Measurements from ENCODE around the gene TMUB2.
"Not testable (repeated sequence)": the region's sequence is repeated elsewhere in the genome, so short reads cannot be mapped to it uniquely, and the experiment has no call there.

Gene TMUB2

DNA sequence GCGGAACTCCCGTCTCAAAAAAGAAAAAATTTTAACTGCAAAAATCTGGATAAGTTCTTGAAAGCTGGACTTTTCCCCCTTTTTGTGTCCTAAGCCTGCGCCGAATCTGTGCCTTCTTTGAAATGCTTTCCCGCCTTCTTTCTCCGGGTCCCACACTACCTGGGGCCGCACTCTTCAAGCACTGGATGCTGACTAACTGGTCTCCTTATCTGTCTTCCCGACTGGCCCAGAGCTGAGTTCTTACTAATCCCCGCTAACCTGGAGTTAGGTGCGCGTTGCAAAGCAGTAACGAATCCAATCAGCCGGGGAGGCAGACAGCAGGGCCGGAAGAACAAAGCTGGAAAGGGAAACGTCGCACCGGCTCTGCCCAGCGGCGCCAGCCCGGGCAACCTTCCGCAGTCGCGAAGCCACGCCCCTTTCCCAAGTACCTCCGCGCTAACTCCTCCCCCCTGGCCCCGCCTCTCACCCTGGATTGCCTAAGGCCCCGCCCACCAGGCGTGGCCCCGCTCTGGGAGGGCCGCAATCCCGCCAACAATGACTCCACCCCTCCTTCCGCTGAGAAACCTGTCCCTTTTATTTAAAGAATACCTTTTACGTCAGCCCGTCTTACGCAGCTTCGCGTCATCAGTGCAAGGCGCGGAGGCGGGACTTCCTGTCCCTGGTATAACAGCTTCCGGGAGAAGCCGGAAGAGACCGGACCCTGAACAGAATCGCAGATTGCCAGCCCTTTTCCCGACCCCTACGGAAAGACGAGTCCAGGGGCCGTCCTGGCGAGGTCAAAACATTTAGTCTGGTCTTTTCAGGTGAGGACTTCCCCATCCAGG, at the start of gene TMUB2:
TMUB2 (plus strand) TSS at position 666 of the 824 bp plus-strand sequence. CDS start 737 bp downstream, outside the sequence.
- DNase-seq = peak; percentile 100

DNA sequence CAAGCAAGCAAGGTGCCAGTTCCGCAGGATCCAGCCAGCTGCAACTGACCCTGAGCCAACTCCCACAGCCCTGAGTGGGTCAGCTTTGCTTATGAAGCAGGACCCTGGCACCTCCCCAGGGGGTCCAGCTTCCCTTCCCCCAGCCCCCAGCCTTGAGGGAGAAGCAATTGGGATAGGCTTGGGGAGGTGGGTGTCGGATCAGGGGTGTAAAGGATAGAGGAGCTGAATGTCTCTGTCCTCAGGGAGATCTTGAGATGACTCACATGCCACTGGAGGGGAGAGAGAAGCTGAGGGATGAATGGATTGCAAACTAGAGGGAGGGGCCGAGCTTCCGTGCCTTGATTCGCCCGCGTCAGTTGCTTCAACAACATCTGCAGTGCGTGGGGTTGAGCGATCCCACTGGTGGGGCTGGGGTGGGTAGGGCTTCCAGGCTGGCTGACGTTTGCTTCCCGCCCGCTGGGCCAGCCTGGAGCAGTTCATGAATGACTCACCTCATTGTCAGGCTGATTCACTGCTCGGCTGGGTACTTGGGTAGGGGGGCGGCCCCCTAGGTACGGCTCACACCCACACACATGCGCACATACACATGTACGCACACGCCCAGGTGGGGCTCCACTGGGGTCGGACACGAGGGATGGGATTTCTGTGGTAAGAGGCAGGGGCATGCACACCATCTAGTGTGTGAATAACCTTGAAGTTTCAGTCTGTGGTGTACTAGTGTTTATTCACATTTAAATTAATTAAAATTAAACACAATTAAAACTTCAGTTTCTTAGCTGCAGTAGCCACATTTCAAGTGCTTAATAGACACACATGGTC, 48.7 kb upstream of the TMUB2 start:
- peak; percentile 69 for DNase-seq

DNA sequence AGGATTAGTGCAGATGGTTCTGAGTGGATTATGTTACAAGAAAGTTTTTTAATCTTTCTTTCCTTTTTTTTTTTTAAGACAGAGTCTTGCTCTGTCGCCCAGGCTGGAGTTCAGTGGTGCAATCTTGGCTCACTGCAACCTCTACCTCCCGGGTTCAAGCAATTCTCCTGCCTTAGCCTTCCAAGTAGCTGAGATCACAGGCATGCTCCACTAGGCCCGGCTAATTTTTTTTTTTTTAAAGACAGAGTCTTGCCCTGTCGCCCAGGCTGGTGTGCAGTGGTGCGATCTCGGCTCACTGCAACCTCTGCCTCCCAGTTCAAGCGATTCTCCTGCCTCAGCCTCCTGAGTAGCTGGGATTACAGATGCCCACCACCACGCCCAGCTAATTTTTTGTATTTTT, 42.9 kb upstream of the TMUB2 start:
- DNase-seq = not testable (repeated sequence)

DNA sequence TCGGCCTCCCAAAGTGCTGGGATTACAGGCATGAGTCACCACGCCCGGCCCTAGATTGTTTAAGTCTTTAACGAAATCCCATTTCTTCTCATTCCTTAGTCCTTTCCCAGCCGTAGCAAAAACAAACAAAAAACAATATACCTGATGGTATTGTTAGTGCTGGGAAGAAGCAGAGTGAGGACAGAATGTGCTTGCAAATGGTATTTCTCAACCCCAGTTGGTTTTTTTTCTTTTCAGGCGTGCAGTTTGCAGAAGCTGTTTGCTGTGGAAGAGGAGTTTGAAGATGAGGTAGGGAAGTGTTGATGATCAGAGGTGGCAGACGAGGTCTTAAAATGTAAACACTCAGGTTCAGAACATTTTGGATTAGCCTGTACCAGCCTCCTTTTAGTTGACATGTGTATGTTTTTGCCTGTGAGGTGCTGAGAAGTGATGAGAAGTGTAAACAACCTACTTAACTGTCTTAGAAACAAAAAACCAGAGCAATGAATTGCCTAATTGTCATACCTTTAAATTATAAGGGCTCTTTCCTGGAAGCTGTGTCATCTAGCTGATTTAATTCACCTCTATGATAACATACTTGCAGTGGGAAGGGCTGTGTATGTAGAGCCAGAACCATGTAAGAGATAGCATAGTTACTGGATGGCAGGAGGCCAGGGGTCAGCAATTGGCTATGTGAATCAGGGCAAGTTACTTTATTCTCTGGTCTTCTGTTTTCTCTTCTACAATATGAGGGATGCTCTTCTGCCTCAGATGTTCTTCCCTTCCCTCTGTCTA, 41.6 kb upstream of the TMUB2 start:
- no peak for DNase-seq

DNA sequence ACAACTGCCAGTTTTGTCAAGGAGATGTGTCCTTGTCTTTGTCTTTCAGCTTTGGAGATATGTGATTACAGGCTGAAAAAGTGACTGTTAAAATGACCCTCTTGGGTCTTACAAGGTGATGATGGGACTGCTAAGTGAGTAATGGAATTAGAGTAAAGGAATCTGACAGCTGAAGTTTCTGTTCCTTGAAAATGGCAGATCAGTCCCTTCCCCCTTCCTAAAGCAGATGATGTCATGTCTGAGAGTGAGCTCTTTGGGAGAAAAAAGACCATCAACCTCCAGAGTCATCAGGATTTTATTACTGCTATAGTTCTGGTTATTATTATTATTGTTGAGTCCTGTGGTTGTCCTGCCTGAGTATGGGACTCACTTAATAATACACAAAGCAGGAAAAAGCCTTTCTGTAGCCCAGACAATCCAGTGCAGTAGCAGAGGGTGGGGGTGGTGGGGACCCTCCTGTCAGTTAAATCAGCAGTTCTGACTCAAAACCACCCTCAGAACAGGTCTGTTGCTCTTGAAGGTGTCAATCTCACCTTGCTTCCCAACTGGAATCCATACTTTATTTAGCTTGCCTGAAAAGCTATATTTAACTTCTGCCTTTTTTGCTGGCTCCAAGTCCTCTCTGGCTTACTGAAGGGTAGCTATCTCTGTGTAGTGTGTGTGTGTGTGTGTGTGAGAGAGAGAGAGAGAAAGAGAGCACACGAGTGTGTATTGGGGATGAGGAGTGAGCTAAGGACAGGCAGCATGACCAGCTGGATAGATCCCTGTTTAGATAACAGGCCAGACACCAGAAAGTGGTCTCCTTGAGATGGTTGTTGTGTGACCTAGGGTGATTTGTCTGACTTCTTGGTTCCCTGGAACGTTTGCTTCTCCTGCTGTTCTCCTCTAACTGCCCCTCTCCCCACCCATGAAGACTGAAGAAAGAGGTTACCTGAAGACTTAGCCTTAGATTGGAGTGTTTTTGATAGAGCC, 40.1 kb upstream of the TMUB2 start:
- DNase-seq = no peak

DNA sequence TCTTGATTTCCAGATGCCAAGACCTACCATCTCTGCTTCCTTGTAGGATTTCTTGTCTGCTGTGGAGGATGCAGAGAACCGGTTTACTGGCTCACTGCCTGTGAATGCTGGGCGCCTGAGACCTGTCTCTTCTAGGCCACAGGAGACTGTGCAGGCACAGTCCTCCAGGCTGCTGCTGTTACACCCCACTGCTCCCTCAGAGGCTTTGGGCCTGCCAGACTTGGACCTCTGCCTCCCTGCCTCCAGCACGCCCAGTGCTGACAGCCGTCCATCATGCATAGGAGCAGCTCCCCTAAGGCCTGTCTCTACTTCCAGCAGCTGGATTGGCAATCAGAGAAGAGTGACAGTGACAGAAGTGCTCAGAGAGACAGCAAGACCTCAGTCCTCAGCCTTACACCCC, 39.0 kb upstream of the TMUB2 start:
- no peak for DNase-seq

DNA sequence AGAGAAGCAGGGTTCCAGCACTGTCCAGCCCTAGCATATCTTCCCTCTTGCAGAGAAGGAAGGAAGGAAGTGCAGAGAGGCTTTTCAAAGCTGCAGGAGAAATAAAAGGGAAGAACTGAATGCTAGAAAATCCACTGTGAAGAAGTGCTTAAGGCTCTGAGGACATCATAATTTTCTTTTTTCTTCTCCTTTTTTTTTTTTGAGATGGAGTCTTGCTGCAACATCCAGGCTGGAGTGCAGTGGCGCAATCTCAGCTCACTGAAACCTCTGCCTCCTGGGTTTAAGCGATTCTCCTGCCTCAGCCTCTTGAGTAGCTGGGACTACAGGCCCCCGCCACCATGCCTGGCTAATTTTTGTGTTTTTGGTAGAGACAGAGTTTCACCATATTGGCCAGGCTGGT, 37.7 kb upstream of the TMUB2 start:
- DNase-seq = not testable (repeated sequence)

DNA sequence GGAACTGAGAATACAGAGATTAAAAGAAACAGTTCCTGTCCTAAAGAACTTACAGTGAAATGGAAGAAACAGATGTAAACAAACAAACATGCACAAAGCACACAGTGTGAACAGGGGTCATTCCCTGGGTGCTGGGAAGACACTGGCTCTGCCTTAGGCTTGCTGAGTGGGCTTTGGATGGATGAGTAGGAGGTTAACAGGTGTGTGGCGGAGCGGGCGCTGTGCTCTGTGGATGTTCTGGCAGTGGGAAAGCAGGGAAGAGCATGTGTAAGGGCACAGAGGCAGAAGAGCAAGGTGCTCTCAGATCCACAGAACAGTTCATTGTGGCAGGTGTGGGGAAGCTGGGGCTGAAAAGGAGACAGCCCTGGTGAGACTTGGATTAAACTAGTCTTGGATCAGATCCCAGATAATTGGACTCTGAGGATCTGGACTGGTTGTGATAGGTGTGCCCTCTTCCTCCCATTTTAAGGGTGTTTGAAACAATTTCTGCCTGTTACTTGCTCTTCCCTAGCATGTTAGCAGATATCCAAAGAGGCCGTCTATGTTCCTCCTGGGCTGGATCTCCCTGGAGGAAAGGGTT, 36.9 kb upstream of the TMUB2 start:
- DNase-seq = no peak

DNA sequence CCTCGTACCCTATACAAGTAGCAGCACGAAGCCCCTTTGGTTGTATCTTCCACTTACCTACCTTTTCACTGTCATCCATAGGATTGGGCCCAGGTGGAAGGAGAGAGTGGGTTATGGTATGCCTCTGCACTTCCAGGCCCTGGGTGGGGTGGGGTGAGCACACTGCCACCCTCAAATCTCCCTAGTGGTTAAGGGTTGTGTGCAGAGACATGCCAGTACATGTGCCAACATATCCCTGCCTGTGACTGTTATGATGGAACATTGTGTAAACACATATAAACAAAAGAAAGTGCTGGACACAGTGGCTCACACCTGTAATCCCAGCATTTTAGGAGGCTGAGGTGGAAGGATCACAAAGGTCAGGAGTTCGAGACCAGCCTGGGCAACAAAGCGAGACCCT, 33.9 kb upstream of the TMUB2 start:
- no peak for DNase-seq

DNA sequence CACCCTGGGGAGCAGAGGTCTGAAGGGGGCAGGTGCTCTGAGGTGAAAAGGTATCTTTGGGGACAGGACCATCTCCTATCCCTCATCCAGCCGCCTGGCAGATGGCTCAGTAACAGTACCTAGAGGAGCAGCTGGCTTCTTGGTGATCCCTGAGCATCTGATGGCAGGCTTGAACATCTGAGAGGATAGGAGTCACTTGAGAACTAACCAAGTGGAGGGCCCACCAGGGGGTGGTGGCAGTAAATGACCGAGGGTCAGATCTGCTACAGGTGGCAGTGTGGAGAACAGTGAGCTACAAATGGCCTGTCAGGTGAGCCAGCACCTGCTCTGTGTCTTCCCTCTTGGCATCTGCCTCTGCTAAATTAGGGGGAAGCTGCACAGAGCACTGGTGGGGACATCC, 31.3 kb upstream of the TMUB2 start:
- DNase-seq = no peak

DNA sequence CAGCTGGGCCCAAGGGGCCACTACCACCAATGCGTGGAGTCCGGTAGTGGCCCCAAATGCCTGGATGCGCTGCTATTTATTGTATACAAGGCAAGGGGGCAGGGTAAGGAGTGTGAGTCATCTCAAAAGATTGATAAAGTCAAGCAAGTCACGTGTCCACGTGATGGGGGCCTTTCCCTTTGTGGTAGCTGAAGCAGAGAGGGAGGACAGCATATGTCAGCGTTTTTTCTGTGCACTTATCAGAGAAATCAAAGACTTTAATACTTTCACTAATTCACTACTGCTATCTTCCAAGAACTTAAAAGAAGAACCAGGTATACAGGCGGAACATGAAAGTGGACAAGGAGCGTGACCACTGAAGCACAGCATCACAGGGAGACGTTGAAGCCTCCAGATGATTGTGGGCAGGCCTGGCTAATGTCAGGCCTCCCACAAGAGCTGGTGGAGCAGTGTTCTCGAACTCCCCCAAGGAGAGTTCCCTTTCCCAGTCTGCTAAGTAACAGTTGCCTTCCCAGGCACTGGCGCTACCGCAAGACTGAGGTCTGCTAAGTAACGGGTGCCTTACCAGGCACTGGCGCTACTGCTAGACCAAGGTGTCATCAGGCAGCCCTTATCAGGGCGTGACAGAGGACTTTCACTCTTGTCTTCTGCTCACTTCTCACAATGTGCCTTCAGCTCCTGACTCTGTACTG, 27.1 kb upstream of the TMUB2 start:
- peak; percentile 85 for DNase-seq

DNA sequence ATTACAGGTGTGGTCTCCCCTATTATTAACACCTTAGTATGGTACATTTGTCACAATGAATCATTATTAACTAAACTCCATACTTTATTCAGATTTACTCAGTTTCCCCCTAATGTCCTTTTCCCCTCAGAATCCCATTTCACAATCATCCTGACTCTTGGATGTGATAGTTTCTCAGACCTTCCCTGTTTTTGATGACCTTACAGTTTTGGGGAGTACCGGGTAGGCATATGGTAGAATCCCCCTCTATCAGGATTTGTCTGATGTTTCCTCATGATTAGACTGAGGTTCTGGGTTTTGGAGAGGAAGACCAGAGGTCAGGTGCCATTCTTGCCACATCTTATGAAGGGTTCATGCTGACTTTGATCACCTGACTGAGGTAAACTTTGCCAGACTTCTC, 22.3 kb upstream of the TMUB2 start:
- DNase-seq = no peak

DNA sequence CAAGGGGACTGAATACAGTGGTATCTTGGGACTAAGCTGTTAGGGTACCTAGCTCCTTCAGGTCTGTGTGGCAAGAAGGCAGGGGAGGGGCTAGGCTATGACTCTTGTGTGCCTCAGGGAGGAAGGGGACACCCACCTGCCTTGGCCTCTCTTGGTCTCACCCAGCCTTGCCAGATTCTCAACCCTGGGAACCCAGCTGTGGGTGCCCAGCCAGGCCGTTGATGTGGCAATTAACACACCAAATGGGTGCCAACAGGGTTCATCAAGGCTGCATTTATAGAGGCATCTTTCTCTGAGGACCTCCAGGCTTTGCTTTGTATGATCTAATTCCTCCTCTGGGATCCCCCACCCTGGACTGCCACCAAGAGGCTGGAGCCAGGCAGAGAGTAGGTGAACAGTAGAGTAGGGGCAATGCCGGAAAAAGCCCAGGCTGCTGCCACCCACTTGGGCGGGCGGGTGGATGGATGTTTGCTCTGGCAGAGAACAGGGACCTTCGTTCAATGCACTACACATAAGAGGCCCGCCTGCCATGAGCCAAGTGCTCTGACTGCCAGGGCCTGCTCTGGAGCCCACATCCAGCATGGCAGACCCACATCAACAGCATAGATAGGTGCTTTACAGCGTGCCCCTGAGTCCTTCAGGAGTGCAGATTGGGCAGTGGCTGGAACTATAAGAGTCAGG, 19.5 kb upstream of the TMUB2 start:
- DNase-seq = no peak

DNA sequence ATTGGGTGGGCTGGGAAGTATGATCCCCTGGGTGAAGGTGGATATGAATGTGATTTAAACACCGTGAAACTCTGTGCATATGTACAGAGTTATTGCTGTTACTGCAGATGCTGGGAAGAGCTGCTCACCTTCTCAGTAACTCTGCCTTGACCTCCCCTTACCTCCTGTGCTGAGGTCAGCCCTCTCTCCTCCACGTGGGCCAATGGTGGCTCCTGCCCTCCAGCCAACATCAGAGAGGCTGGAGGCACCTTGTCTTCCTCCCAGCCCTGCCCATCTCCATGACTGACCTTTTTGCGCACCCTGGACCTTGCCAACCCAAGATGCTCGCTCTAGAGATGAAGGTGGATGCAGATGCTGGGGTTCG, 16.7 kb upstream of the TMUB2 start:
- no peak for DNase-seq

DNA sequence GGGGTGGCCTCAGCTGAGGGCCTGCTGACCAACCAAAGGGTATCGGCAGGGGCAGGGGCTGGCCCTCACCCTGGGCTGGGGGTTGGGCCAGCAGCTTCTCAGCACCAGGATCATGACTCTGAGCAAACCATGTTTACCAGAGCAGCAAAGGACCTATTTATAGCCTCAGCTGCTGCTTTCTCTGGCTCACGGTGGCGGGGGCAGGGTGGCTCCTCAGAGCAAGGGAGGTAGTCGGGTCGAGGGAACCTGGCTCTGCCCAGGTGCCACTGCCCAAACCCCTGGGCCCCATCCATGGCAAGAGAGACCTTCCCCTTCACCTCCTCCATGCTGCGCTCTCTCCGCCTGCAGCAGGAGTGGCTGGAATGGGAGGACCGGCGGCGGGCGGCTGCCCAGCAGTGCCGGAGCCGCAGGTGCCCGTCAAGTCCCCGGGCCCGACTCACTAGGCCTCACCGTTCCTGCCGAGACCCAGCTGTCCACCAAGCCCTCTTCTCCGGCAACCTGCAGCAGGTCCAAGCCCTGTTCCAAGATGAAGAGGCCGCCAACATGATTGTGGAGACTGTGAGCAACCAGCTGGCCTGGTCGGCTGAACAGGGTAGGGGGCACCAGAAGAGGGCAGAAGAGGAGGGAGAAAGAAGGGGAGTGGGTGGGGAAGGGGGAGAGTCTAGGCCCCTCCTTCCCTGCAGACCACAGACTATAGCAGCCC, 16.1 kb upstream of the TMUB2 start, which contains the start of gene ASB16:
ASB16 (plus strand) TSS at position 206 of the 703 bp plus-strand sequence; CDS start at position 292, 86 bp downstream.
- no peak for DNase-seq

DNA sequence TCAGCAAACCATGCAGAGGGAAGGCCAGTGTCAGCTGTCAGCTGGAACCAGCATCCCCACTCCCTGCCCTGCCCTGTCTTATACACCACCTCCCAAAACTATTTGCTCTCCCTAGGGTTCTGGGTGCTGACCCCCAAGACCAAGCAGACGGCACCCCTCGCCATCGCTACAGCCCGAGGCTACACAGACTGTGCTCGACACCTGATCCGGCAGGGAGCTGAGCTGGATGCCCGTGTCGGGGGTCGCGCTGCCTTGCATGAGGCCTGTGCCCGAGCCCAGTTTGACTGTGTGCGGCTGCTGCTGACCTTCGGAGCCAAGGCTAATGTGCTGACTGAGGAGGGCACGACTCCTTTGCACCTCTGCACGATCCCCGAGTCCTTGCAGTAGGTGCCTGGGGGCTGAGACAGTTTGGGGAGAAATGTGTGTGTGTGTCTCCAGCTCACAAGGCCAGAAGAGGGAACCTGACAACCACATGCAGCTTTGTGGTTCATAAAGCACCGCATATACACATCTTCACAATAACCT, 14.8 kb upstream of the TMUB2 start:
- no peak for DNase-seq

DNA sequence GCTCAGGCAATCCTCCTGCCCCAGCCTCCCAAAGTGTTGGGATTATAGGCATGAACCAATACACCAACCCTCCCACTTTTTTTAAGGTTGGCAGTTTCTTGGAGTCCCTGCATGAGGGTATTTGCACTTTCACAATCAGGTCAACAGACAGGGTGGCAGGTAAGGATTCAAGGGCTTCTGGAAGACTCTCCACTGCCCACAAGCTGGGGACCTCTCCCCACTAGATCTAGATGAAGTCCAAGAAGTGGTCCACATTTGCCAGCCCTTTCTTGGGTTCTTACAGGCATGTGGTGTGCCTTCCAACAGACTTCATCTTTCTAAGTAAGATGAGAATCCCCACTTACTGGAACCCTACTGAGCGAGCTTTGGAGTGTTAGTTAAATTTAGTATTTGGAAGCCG, 12.3 kb upstream of the TMUB2 start:
- no peak for DNase-seq

DNA sequence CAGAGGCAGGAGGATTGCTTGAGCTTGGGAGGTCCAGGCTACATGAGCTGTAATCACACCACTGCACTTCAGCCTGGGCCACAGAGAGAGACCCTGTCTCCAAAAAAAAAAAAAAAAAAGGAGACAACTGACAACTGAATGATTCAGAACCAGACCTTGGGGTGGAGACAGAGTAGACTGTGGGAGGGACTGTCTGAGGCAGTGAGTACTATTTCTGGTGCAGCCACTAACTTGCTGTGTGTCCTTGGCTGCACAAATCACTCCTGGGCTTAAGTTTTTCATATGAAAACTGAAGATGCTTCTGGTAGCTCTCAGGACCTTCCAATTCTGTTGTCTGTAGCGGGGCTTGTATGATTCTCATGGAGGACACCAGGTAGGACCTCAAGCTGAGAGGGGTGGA, 10.5 kb upstream of the TMUB2 start:
- no peak for DNase-seq

DNA sequence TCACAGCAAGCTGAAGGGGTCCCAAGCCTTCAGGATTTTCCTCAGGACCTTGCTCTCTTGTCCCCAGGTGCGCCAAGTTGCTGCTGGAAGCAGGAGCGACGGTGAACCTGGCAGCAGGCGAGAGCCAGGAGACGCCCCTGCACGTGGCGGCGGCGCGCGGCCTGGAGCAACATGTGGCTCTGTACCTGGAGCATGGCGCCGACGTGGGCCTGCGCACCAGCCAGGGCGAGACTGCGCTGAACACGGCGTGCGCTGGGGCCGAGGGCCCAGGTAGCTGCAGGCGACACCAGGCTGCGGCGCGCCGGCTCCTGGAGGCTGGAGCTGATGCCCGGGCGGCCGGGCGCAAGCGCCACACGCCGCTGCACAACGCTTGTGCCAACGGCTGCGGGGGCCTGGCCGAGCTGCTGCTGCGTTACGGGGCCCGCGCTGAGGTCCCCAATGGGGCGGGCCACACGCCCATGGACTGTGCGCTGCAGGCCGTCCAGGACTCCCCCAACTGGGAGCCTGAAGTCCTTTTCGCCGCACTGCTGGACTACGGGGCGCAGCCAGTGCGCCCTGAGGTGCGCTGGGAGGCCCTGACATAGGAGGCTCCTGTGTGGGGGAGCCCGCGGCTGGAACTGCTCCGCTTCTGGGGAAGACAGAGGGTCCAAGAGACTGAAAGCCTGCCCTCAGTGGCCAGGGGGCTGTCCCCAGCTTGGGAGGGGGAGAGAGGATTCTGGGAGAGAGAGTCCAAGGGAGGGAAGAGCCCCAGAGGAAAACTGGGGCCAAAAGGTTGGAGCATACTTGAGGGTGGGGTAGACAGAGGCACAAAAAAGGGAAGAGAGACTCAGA, 9.9 kb upstream of the TMUB2 start:
- DNase-seq = no peak
